Pancreas (tissue), 10 donors: ENCODE measurements around the gene TTC39B. TPM values are rescaled to one million over a fixed set of nuclear protein-coding genes. Genes with fewer than 3 reads are reported as not detected.

Source experiments
- ATAC-seq, 4 donors: fragments of 200-7000 bp; cut with Tn5 transposase; one replicate each; pipeline versions ENCODE4 v1.8.0 to v1.9.1; 2020; ENCODE audit warnings: mild to moderate bottlenecking in 4 of 4, moderate library complexity in 4 of 4
- DNase-seq, 6 donors: peaks; one replicate each; pipeline ENCODE4 v3.0.0-alpha.2; 2020
- FAIRE-seq: peaks from 2 replicates; lab custom pipeline; 2012; peaks lifted over from hg19 to GRCh38; lab: Jason Lieb, UNC
- H3K27ac ChIP-seq, 4 donors: fragments of 200-600 bp; sonication (generic); 1 replicate in 3 of 4; 2 replicates in 1 of 4; pipeline versions ENCODE4 v1.5.0 to v1.8.0; 2020
- H3K27me3 ChIP-seq, 4 donors: fragments of 200-600 bp; one replicate each; pipeline ENCODE4 v1.8.0; 2021
- H3K36me3 ChIP-seq, 3 donors: fragments of 200-600 bp; sonication (generic) in 1 of 3; one replicate each; pipeline versions ENCODE4 v1.5.0 to v1.8.0; 2020 to 2021
- H3K4me1 ChIP-seq, 3 donors: fragments of 200-600 bp; one replicate each; pipeline ENCODE4 v1.8.0; 2021
- H3K4me3 ChIP-seq, 4 donors: fragments of 200-600 bp; sonication (generic) in 2 of 4; one replicate each; pipeline versions ENCODE4 v1.5.0 to v1.8.0; 2020 to 2021
- H3K9me3 ChIP-seq, 4 donors: fragments of 200-600 bp; one replicate each; pipeline ENCODE4 v1.8.0; 2021
- WGBS, 2 donors: extraction: QIAGEN DNeasy Blood & Tissue Kit; methylation state at CpG; one replicate each; pipeline ENCODE4 v1.1.7; 2013; 5-methylcytosine and 5-hydroxymethylcytosine counted together
- intact Hi-C, 3 donors: fragments of 100-400 bp; cut with DNase I; formaldehyde crosslinking; loops; one replicate each; pipeline versions ENCODE4 v1.11.1 to v1.14.2; 2022
- polyA plus RNA-seq, 2 donors: library from polyadenylated mRNA; stranded (reverse); fragments of 200-250 nt; gene quantifications; one replicate each; pipeline ENCODE4 v1.2.3, GENCODE V29; 2013
- total RNA-seq, 6 donors: library from RNA; stranded (reverse); fragmentation: NEBNext Ultra II Directional in 4 of 6; extraction: Animal tissue kit (Norgen Biotek cat#: 25700) in 4 of 6; gene quantifications; one replicate each; pipeline versions ENCODE4 v1.2.1 to v1.2.4, GENCODE V29; 2021 to 2023
- TF ChIP-seq, protein P1 (sequence below), 4 donors: fragments of 200-600 bp; sonication (generic) in 3 of 4; IDR thresholded peaks; one replicate each; pipeline versions ENCODE4 v1.5.0 to v1.8.0; 2021; ENCODE audit warnings: antibody characterized with exemption in 4 of 4
- donor health status: healthy with polysubstance abuse.
- donor health status: DM: no; HTN: no; CAD: no; lungs with moderate emphysema.
- donor health status: DM: no; HTN: no; CAD: no.
- donor health status: control.
- donor health status: control.
- donor health status: Bipolar disorder and iron deficiency.
- donor health status: DM: yes; HTN: yes; CAD: no.
- donor health status: DM: no; HTN: no; CAD: no.
- donor health status: DM: no; HTN: no; CAD: no.
- donor health status: DM: yes; HTN: yes; CAD: no.

TTC39B gene
- total and polyA plus RNA-seq, 8 donors = 1.5 to 12.1 (median 5.1) TPM

DNA sequence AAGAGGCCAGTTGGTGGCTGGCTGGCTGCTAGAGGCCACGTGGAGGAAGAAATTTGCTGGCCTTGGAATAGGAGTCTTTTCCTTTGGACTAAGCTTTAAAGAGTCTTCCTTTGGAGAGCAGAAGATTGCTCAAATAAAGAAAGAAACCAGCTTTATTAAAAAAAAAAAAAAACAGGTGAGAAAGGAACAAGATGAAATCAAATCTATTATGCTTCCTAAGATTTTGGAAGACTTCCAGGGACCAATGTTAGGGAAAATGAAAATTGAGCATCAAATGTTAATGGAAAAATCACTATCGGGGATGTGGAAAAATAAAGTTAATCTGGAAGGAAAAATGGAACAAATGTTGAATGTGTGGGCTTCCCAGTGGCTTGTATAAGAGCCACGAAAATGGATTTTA lies 153.1 kb downstream of the TTC39B start:
- Histone ChIP-seq H3K27me3 (no peaks in the 10 kb centered on the region), H3K9me3 (no peaks in the 10 kb centered on the region), H3K36me3 (no peaks in the 10 kb centered on the region), H3K4me3 (no peak overlapping the region), H3K27ac (no peak overlapping the region), H3K4me1 (peaks cover 0 to 10% (median 6%) of the 10 kb centered on the region in 3 donors)
- intact Hi-C loops = loop anchor here in 1 of 3 donors (10.0 kb wide), 1 partner anchor 61 kb away; no protein-coding TSS in a partner anchor
- ATAC-seq = no peak
- WGBS, 2 donors = 74 to 90% methylated on average over 3 of the region's 3 CpGs
- TF ChIP-seq, protein P1, sequence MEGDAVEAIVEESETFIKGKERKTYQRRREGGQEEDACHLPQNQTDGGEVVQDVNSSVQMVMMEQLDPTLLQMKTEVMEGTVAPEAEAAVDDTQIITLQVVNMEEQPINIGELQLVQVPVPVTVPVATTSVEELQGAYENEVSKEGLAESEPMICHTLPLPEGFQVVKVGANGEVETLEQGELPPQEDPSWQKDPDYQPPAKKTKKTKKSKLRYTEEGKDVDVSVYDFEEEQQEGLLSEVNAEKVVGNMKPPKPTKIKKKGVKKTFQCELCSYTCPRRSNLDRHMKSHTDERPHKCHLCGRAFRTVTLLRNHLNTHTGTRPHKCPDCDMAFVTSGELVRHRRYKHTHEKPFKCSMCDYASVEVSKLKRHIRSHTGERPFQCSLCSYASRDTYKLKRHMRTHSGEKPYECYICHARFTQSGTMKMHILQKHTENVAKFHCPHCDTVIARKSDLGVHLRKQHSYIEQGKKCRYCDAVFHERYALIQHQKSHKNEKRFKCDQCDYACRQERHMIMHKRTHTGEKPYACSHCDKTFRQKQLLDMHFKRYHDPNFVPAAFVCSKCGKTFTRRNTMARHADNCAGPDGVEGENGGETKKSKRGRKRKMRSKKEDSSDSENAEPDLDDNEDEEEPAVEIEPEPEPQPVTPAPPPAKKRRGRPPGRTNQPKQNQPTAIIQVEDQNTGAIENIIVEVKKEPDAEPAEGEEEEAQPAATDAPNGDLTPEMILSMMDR (IDR thresholded peaks at IDR 0.05) = no peak
- DNase-seq = no peak
- FAIRE-seq = no peak

DNA sequence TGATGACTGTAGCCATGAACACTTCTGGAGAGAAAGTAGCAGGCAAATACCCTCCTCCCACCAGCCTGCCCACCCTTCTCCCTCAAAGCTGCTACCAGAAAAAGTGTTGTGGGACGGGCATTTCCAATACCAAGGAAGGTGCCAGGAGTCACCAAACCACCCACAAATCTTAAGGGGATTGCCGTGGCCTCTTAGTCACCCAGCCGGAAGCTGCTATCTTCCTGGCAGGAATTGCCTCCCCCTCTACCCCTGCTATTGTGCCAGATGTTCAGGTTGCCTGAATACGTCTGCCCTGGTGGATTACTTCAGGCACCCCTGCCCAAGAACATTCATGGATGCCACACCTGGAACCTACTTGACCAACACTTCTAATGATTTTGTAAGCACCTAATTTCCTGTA lies 156.1 kb downstream of the TTC39B start:
- Histone ChIP-seq H3K4me3 (no peak overlapping the region), H3K27ac (no peak overlapping the region), H3K27me3 (no peaks in the 10 kb centered on the region), H3K36me3 (no peaks in the 10 kb centered on the region), H3K9me3 (no peaks in the 10 kb centered on the region), H3K4me1 (peaks cover 0 to 7% (median 1%) of the 10 kb centered on the region in 3 donors)
- 76 to 88% methylated on average over 4 of the region's 4 CpGs for WGBS, 2 donors
- TF ChIP-seq, protein P1 (IDR thresholded peaks at IDR 0.05) = no peak
- ATAC-seq (no peak), DNase-seq (no peak), FAIRE-seq (no peak)
- intact Hi-C loops = loop anchor here in 1 of 3 donors (10.0 kb wide), 1 partner anchor 64 kb away; no protein-coding TSS in a partner anchor

DNA sequence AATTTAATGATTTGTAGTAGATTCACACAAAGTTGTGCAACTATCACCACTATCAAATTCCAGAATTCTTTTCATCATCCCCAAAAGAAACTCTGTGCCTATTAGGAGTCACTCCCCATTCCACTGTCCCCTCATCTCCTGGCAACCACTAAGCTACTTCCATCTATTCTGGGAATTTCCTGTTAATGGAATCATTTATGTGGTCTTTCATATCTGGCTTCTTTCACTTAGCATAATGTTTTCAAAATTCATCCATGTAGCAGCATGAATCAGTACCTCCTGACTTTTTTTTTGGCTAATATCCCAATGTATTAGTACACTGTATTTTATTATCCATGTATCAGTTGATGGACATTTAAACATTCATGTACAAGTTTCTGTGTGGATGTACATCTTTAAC lies 157.6 kb downstream of the TTC39B start:
- no peak overlapping the region for H3K4me3 ChIP-seq
- H3K4me1 ChIP-seq = no peaks in the 10 kb centered on the region
- DNase-seq (no peak), ATAC-seq (peak in 2 of 4 donors; percentile 21 to 28), FAIRE-seq (no peak)
- H3K9me3 ChIP-seq = no peaks in the 10 kb centered on the region
- no peaks in the 10 kb centered on the region for H3K36me3 ChIP-seq
- H3K27ac ChIP-seq = no peak overlapping the region
- intact Hi-C loops = no loop called here
- H3K27me3 ChIP-seq = no peaks in the 10 kb centered on the region
- TF ChIP-seq, protein P1 (IDR thresholded peaks at IDR 0.05) = no peak

DNA sequence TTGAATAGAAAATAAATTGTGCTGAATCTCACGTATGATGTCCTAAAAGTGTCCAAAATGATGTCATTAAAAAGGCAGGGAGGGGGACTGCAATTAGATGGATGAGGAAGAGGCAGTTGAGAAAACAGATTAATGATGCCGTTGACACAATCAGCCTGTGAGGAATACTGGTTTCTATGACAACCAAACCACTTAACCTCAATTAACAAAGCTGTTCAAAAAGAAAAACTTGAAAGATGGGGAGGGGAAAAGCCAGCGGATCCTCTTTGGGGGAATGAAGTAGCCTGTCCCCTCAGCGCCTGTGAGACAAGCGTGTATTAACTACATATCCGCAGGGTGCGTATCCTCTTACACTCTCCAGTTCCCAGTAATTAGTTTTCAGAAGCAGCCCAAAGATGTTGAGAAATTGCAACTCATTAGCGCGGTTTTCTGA lies 160.7 kb downstream of the TTC39B start:
- no peak for FAIRE-seq

DNA sequence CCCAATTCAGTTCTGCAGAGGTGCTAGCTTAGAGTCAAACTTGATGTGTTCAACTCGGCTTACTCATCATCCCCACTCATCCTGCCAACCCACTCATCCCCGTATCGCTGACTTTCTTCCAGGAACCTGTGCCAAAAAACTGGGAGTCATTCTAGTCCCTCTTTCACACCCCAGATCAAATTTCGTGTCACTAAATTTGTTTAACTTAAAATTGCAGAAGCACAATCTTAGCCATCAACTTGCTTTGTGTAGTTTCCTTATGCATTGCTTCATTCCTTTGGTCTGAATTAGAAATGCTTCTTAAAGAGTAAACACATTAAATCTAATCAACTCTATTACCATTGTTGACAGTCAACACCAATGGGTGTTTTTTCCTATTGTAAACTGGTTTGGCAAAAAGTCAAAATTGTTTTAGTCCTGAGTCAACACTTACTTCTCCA lies 162.4 kb downstream of the TTC39B start:
- H3K36me3 ChIP-seq = no peaks in the 10 kb centered on the region
- TF ChIP-seq, protein P1 (IDR thresholded peaks at IDR 0.05) = no peak
- H3K27ac ChIP-seq = no peak overlapping the region
- intact Hi-C loops = no loop called here
- no peak for FAIRE-seq
- 24 to 44% methylated on average over 4 of the region's 4 CpGs for WGBS, 2 donors
- H3K27me3 ChIP-seq = no peaks in the 10 kb centered on the region
- H3K9me3 ChIP-seq = no peaks in the 10 kb centered on the region
- no peaks in the 10 kb centered on the region for H3K4me1 ChIP-seq
- ATAC-seq = no peak
- H3K4me3 ChIP-seq = no peak overlapping the region
- no peak for DNase-seq

More for the DNA sequence above, 160.7 kb downstream of the TTC39B start:
- TF ChIP-seq, protein P1 (IDR thresholded peaks at IDR 0.05) = no peak
- H3K36me3 ChIP-seq = no peaks in the 10 kb centered on the region
- no peaks in the 10 kb centered on the region for H3K27me3 ChIP-seq
- WGBS, 2 donors = 71 to 73% methylated on average over 9 of the region's 9 CpGs
- no peak overlapping the region for H3K27ac ChIP-seq
- peak in 1 of 4 donors; percentile 47 for ATAC-seq
- no peak for DNase-seq
- H3K4me1 ChIP-seq = no peaks in the 10 kb centered on the region
- H3K9me3 ChIP-seq = no peaks in the 10 kb centered on the region
- H3K4me3 ChIP-seq = no peak overlapping the region
- intact Hi-C loops = no loop called here
